ENCODE measurements around the gene ITGA2. TPM values are rescaled to one million over a fixed set of nuclear protein-coding genes. Genes with fewer than 3 reads are reported as not detected.

ITGA2 gene
- total RNA-seq, 1 donor from 2014 or later = 3.1 TPM

DNA sequence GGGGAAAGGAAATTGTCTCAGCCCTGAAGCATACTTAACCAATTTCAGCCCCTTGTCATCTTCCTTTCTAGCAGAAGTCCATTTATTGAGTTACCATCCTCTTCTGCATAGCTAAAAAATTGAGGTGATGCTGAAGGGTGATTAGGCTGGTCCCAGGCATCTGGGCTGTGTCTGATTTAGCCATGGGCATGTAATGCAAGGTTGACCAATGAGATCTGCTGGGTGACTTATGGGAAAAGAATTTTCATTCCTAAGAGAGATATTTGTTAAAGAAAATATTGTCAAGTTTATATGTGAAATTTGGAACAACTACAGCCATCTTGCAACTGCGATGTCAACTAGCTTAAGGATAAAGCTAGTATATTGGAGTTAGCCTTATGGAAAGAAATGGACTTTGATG is 5.1 kb downstream of the ITGA2 start:
- Mint-ChIP-seq H3K27me3 (ENCODE audit: insufficient read depth) (peaks cover 2% of the 10 kb centered on the region), H3K9me3 (no peaks in the 10 kb centered on the region), H3K4me1 (ENCODE audit: low read depth) (peaks cover 27% of the 10 kb centered on the region), H3K4me3 (no peak overlapping the region), H3K27ac (no peak overlapping the region), H3K36me3 (ENCODE audit: low read depth) (peaks cover 19% of the 10 kb centered on the region)
- intact Hi-C loops (cut with micrococcal nuclease) = no loop called here
- DNase-seq (ENCODE audit: low spot score) = no peak

DNA sequence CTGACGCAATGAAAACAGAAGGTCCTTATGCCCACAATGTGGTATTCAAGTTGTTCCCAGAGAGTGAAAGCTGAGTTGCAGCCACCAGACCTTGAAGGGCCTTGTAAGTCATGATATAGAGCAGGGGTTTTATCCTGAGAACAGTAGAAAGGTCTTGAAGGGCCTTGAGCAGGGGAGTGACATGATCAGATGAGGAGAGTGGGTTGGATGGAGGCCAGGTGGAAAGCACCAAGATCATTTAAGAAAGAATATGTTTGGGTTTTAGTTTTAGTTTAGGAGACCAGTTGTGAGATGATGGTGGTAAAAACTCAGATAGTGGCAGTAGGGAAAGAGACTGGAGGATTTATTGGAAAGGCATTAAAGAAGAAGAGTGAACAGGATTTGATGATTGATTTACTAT is 5.9 kb downstream of the ITGA2 start:
- no peak overlapping the region for H3K4me3 Mint-ChIP-seq
- no peak overlapping the region for H3K27ac Mint-ChIP-seq
- intact Hi-C loops (cut with micrococcal nuclease) = no loop called here
- peaks cover 2% of the 10 kb centered on the region for H3K27me3 Mint-ChIP-seq (ENCODE audit: insufficient read depth)
- H3K36me3 Mint-ChIP-seq (ENCODE audit: low read depth) = peaks cover 19% of the 10 kb centered on the region
- DNase-seq (ENCODE audit: low spot score) = no peak
- no peaks in the 10 kb centered on the region for H3K9me3 Mint-ChIP-seq
- H3K4me1 Mint-ChIP-seq (ENCODE audit: low read depth) = peaks cover 27% of the 10 kb centered on the region

DNA sequence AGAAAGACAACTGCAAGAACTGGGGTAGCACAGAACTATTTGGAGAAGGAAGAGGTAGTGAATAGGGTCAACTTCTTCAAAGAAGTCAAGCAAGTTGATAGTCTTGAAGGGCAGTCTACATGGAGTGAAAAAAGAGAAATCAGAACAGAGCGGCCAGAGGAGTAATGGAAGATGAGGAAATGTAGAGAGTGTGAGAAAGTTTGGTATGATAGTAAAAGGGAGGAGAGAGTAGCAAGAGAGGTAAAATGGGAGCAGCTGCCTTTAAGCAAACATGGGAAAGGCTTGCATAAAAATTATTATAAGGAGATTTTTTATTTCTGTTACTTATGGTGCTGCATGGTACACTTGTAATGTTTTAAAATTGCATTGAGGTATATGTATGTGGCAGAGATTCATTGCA is 6.8 kb downstream of the ITGA2 start:
- H3K36me3 Mint-ChIP-seq (ENCODE audit: low read depth) = peaks cover 17% of the 10 kb centered on the region
- no peak for DNase-seq (ENCODE audit: low spot score)
- peaks cover 20% of the 10 kb centered on the region for H3K4me1 Mint-ChIP-seq (ENCODE audit: low read depth)
- intact Hi-C loops (cut with micrococcal nuclease) = no loop called here
- no peaks in the 10 kb centered on the region for H3K9me3 Mint-ChIP-seq
- H3K27ac Mint-ChIP-seq = no peak overlapping the region
- H3K4me3 Mint-ChIP-seq = no peak overlapping the region
- H3K27me3 Mint-ChIP-seq (ENCODE audit: insufficient read depth) = no peaks in the 10 kb centered on the region

DNA sequence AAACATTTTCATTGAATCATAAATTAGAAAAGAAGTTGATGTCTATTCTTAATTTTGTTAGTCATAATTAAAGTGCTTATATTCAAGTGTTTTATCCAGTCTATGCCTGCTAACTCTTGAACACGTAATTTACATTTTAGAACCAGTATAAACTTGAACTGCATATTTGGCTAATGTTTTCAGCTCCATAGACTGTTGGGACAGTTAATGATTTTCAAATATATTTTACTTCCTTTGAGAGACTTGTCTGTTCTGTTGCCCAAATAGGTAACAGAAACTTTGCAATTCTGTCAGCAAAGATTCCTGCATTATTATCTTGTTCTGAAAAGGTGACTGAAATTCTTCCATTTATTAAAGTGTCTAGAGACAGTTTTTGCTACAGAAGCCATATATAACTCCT is 7.8 kb downstream of the ITGA2 start:
- DNase-seq (ENCODE audit: low spot score) = no peak
- intact Hi-C loops (cut with micrococcal nuclease) = no loop called here
- no peaks in the 10 kb centered on the region for H3K27me3 Mint-ChIP-seq (ENCODE audit: insufficient read depth)
- no peaks in the 10 kb centered on the region for H3K9me3 Mint-ChIP-seq
- H3K27ac Mint-ChIP-seq = no peak overlapping the region
- peaks cover 20% of the 10 kb centered on the region for H3K4me1 Mint-ChIP-seq (ENCODE audit: low read depth)
- H3K4me3 Mint-ChIP-seq = no peak overlapping the region
- peaks cover 17% of the 10 kb centered on the region for H3K36me3 Mint-ChIP-seq (ENCODE audit: low read depth)

DNA sequence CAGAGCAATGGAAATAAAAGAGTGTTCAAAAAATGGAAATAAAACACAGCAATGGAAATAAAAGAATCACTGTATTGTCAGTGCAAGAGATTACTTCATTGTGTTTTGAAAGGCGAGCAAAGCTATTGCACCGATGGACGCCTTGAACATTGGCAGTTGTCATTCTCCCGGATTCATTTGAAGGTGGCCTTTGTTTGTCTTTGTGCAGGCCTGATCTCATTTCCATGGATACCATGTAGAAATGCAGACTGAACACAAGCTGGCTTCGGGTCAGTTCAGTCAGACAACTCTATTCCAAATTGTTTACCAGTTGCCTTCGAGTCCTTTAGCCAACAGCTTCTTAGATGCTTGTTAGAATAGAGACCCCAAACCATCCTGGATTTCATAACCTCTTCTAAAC is 8.3 kb downstream of the ITGA2 start:
- Mint-ChIP-seq H3K4me3 (no peak overlapping the region), H3K27me3 (ENCODE audit: insufficient read depth) (no peaks in the 10 kb centered on the region), H3K27ac (no peak overlapping the region), H3K36me3 (ENCODE audit: low read depth) (peaks cover 13% of the 10 kb centered on the region), H3K4me1 (ENCODE audit: low read depth) (peaks cover 15% of the 10 kb centered on the region), H3K9me3 (no peaks in the 10 kb centered on the region)
- intact Hi-C loops (cut with micrococcal nuclease) = no loop called here
- DNase-seq (ENCODE audit: low spot score) = no peak

DNA sequence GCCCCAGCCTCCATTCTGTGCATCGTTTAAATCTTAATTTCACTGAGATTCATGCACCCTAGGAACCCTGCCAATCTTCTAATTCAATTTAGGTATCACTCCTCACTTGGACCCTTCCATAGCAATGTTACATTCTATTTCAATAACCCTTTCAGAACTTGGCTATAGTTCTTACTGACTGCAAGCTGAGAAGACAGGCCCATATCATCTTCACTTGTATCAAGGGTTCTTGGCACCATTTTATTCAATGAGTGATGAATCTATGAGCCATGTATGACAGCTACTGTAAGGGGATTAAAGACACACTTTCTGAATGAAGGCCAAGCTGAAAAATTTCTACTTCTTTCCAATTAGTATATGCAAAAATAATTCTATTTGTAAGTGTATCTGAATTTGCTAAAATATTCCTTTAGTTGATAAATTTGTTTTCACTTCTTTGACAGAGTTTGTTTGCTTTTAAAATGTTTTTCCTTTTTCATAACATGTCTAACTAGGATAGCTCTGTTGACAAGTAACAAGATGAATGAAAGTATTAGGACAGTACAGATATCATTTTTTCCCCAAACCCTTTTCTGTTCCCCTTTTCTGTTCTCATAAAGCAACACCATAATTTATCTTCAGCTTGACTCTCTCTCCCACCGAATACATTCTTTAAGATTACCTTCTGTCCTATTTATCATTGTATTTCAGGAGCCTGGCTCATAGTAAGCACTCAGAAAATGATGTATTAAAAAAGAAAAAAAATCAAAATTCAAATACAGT is 9.6 kb downstream of the ITGA2 start:
- H3K4me3 Mint-ChIP-seq = no peak overlapping the region
- H3K9me3 Mint-ChIP-seq = no peaks in the 10 kb centered on the region
- intact Hi-C loops (cut with micrococcal nuclease) = loop anchor here (1.0 kb wide), 1 partner anchor 9 kb away; the partner anchor contains the start of gene ITGA2
- no peak for DNase-seq (ENCODE audit: low spot score)
- no peak overlapping the region for H3K27ac Mint-ChIP-seq
- no peaks in the 10 kb centered on the region for H3K27me3 Mint-ChIP-seq (ENCODE audit: insufficient read depth)
- H3K4me1 Mint-ChIP-seq (ENCODE audit: low read depth) = peaks cover 23% of the 10 kb centered on the region
- H3K36me3 Mint-ChIP-seq (ENCODE audit: low read depth) = peaks cover 9% of the 10 kb centered on the region

DNA sequence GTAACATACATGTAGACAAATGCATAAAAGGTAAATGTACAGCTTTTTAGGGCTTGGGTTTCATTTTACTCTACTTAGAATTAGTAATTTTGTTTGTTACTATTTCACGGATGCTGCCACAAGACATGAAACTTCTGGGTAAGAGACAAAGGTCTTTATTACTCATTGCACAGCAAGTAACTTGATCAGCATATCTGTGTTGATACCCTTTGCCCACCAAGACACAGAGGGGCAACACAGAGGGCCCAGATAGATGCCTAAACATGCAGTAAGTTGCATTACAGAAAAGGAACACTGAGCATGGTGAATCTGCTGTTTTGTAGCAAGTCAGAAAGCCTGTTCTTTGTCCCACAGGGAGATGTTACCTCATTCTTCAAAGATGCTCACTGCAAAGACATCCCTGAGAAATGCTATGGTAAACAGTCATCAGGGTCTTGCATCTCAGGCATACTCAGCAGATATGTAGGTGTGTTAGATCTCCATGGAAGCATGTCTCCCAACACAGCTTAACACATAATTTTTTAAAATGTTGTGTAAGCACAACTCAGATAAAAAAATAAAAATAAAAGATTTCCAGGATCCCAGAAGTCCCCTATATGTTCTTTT is 10.3 kb downstream of the ITGA2 start:
- no peaks in the 10 kb centered on the region for H3K27me3 Mint-ChIP-seq (ENCODE audit: insufficient read depth)
- H3K36me3 Mint-ChIP-seq (ENCODE audit: low read depth) = peaks cover 14% of the 10 kb centered on the region
- no peaks in the 10 kb centered on the region for H3K9me3 Mint-ChIP-seq
- intact Hi-C loops (cut with micrococcal nuclease) = loop anchor here (1.0 kb wide), 1 partner anchor 10 kb away; the partner anchor contains the start of gene ITGA2
- H3K4me1 Mint-ChIP-seq (ENCODE audit: low read depth) = peaks cover 31% of the 10 kb centered on the region
- H3K27ac Mint-ChIP-seq = no peak overlapping the region
- H3K4me3 Mint-ChIP-seq = no peak overlapping the region
- DNase-seq (ENCODE audit: low spot score) = no peak

DNA sequence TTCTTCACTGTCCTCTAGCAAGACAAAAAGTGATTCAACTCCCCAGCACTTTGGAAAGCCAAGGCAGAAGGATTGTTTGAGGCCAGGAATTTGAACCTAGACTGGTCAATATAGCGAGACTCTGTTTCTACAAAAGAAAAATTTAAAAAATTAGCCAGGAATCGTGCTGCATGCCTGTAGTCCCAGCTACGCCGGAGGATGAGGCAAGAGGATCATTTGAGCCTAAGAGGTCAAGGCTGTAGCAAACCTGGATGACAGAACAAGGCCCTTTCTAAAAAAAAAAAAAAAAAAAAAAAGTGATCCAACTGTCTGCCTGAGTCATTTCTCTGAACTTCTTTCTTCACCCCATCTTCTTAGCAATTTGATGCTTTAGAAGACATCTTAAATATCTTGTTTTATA is 12.4 kb downstream of the ITGA2 start:
- Mint-ChIP-seq H3K27ac (no peak overlapping the region), H3K27me3 (ENCODE audit: insufficient read depth) (no peaks in the 10 kb centered on the region), H3K4me1 (ENCODE audit: low read depth) (peaks cover 49% of the 10 kb centered on the region), H3K4me3 (no peak overlapping the region), H3K9me3 (no peaks in the 10 kb centered on the region), H3K36me3 (ENCODE audit: low read depth) (peaks cover 17% of the 10 kb centered on the region)
- intact Hi-C loops (cut with micrococcal nuclease) = no loop called here
- DNase-seq (ENCODE audit: low spot score) = no peak

DNA sequence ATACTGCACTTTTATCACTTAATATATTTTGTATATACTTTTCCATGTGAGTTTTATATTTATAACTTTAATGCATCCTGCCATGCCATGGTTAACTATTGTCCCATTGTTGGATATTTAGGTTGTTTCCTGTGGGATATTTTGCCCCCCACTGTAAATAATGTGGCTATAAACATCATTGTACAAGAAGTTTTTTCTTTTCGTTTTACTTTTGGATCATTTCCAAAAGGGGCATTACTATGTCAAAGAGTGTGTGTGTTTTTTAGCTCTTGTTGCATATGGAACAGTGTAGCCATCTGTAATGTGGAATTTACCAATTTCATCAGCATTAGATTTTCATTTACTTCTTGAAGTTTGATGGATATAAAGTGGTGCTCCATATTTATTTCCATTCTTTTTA is 13.3 kb downstream of the ITGA2 start:
- Mint-ChIP-seq H3K27me3 (ENCODE audit: insufficient read depth) (no peaks in the 10 kb centered on the region), H3K9me3 (no peaks in the 10 kb centered on the region), H3K4me1 (ENCODE audit: low read depth) (peaks cover 59% of the 10 kb centered on the region), H3K4me3 (no peak overlapping the region), H3K36me3 (ENCODE audit: low read depth) (peaks cover 20% of the 10 kb centered on the region), H3K27ac (no peak overlapping the region)
- intact Hi-C loops (cut with micrococcal nuclease) = no loop called here
- DNase-seq (ENCODE audit: low spot score) = no peak

DNA sequence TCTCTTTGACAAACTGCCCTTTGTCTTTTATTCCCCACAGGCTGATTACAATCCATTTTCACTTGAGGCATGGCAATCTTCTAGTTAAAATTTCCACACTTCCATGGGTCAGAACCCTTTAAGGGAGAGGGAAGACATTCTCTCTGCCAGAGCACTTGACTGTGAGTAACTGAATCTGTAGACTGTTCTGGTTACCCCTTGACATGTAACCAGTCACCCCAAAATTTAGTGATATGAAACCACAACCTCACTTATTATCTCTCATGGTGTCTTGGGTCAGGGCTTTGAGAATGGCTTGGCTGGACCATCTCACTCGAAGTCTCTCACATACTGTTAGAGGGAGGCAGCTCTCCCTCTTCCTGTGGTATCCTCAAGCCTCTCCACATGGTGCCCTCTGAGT is 14.0 kb downstream of the ITGA2 start:
- intact Hi-C loops (cut with micrococcal nuclease) = no loop called here
- H3K4me3 Mint-ChIP-seq = no peak overlapping the region
- peak overlapping the region; percentile 55 for H3K27ac Mint-ChIP-seq
- peaks cover 65% of the 10 kb centered on the region for H3K4me1 Mint-ChIP-seq (ENCODE audit: low read depth)
- DNase-seq (ENCODE audit: low spot score) = no peak
- H3K27me3 Mint-ChIP-seq (ENCODE audit: insufficient read depth) = no peaks in the 10 kb centered on the region
- H3K9me3 Mint-ChIP-seq = no peaks in the 10 kb centered on the region
- peaks cover 20% of the 10 kb centered on the region for H3K36me3 Mint-ChIP-seq (ENCODE audit: low read depth)

DNA sequence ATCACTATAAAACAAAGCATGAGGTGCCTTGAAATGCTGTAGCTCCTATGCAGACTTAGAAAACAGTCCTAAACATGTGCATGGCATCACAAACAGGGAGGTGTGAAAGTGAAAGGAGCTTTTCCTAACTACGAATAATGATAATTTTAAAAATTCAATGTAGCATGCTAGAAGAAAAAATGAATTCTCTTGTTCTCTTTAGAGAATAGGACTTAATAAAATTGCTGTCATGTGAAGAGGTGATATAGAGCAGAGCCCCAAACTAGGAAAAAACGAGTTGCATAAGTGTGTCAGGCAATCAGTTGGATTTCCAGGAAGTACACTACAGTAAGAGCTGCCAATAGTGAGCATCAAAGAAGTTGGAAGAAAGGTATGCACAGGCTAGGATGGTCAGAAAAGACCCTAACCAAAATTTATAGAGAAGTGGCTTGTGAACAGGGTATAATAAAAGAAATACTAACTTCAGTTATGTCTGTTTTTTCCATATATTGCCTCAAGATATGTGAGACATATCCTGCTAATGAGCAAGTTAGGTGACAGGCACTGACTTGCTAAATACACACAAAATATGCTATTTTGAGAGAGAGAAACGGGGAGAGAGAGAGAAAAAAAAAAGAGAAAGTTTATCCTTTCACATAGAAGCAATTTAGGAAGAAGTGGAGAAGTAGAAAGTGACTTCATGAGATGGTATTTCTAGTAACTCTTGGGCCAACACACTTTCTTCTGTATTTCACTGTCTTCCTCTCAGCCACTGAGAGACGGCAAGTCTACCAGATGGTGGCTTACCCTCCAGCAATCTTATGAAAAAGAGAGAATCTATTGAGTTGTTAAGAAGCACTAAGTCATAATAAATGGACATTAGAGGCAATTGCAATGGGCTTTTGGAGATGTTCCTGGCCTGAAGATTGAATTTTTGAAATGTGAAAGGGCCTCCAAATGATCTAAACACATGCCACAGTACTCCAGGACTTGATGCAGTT is 18.0 kb downstream of the ITGA2 start:
- H3K4me1 Mint-ChIP-seq (ENCODE audit: low read depth) = peaks cover 85% of the 10 kb centered on the region
- DNase-seq (ENCODE audit: low spot score) = no peak
- H3K27ac Mint-ChIP-seq = peak overlapping the region; percentile 59
- no peaks in the 10 kb centered on the region for H3K9me3 Mint-ChIP-seq
- intact Hi-C loops (cut with micrococcal nuclease) = no loop called here
- H3K4me3 Mint-ChIP-seq = no peak overlapping the region
- peaks cover 3% of the 10 kb centered on the region for H3K27me3 Mint-ChIP-seq (ENCODE audit: insufficient read depth)
- peaks cover 22% of the 10 kb centered on the region for H3K36me3 Mint-ChIP-seq (ENCODE audit: low read depth)

DNA sequence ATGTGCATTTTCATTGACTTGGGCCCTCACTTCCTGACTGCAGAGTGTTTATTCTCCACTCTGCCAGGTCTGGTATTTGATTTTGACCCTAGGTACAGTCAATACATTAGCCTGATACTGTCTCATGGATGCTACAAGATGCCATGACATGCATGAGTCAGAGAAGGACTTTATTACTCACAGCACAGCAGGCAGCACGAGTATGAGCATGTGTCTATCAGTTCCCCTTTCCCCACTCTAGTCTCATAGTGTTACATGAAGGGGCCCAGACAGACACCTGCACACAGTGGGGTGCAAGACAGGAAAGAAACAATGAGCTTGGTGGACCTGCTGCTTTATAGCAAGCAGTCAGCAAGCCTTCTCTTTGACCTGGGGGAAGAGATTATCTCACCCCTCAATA is 19.6 kb downstream of the ITGA2 start:
- Mint-ChIP-seq H3K27ac (peak overlapping the region; percentile 87), H3K4me3 (peak overlapping the region; percentile 41), H3K36me3 (ENCODE audit: low read depth) (peaks cover 22% of the 10 kb centered on the region), H3K9me3 (peaks cover 7% of the 10 kb centered on the region), H3K4me1 (ENCODE audit: low read depth) (peaks cover 75% of the 10 kb centered on the region), H3K27me3 (ENCODE audit: insufficient read depth) (peaks cover 5% of the 10 kb centered on the region)
- intact Hi-C loops (cut with micrococcal nuclease) = loop anchor here (1.0 kb wide), 7 partner anchors 18 to 260 kb away; no protein-coding TSS in a partner anchor
- DNase-seq (ENCODE audit: low spot score) = peak; percentile 20
